WERI-Rb-1 (cell line): ENCODE results near the gene GCN1.

ENCODE experiments used
- DNase-seq: peaks from one replicate; pipeline ENCODE4 v3.0.0-alpha.2; 2020
- H3K27ac ChIP-seq: fragments of 250-450 bp; sonication (Bioruptor Pico); 2 replicates; pipeline ENCODE4 v1.5.1; 2020; ENCODE audit warnings: mild to moderate bottlenecking, moderate library complexity
- H3K27me3 ChIP-seq: fragments of 250-450 bp; sonication (Bioruptor Pico); 2 replicates; pipeline ENCODE4 v1.5.1; 2021; ENCODE audit warnings: mild to moderate bottlenecking, low read depth, moderate library complexity; ENCODE audit not compliant: insufficient read depth, severe bottlenecking
- H3K36me3 ChIP-seq: fragments of 250-450 bp; sonication (Bioruptor Pico); 2 replicates; pipeline ENCODE4 v1.5.1; 2020; ENCODE audit warnings: mild to moderate bottlenecking, moderate library complexity
- H3K4me3 ChIP-seq: 2 replicates; pipeline ENCODE4 v1.5.1; 2011; ENCODE audit warnings: low read depth, mild to moderate bottlenecking, control low read depth, low read length
- H3K9me3 ChIP-seq: fragments of 250-450 bp; sonication (Bioruptor Pico); 2 replicates; pipeline ENCODE4 v1.5.1; 2021; ENCODE audit warnings: mild to moderate bottlenecking, moderate library complexity; ENCODE audit not compliant: severe bottlenecking
- CTCF ChIP-seq: IDR thresholded peaks from 2 replicates; pipeline ENCODE4 v1.5.1; 2011; ENCODE audit warnings: low read depth, mild to moderate bottlenecking, control low read depth, inconsistent platforms, low read length

The GCN1 gene

GRCh38 chr12:120161852-120162251 is 32.7 kb downstream of the GCN1 start:
- H3K9me3 ChIP-seq, result no peaks in the 10 kb centered on the region
- H3K27me3 ChIP-seq, result no peaks in the 10 kb centered on the region
- DNase-seq, result no peak
- no peak overlapping the region for H3K4me3 ChIP-seq
- peaks cover 87% of the 10 kb centered on the region for H3K36me3 ChIP-seq
- no peak overlapping the region for H3K27ac ChIP-seq
- no peak for TF ChIP-seq CTCF

GRCh38 chr12:120159509-120160237 is 34.8 kb downstream of the GCN1 start:
- Histone ChIP-seq H3K36me3 (peaks cover 97% of the 10 kb centered on the region), H3K27me3 (no peaks in the 10 kb centered on the region)
- TF ChIP-seq CTCF, result no peak

GRCh38 chr12:120158351-120158750 is 36.2 kb downstream of the GCN1 start:
- Histone ChIP-seq H3K27ac (no peak overlapping the region), H3K36me3 (peaks cover 97% of the 10 kb centered on the region), H3K27me3 (no peaks in the 10 kb centered on the region), H3K9me3 (no peaks in the 10 kb centered on the region), H3K4me3 (no peak overlapping the region)
- DNase-seq, result no peak
- no peak for TF ChIP-seq CTCF

More at GRCh38 chr12:120159509-120160237, 34.8 kb downstream of the GCN1 start:
- Histone ChIP-seq H3K9me3 (no peaks in the 10 kb centered on the region), H3K4me3 (no peak overlapping the region), H3K27ac (no peak overlapping the region)
- DNase-seq, result no peak

- no peak for DNase-seq
- H3K9me3 ChIP-seq, result no peaks in the 10 kb centered on the region
- peaks cover 97% of the 10 kb centered on the region for H3K36me3 ChIP-seq
- no peaks in the 10 kb centered on the region for H3K27me3 ChIP-seq
- no peak overlapping the region for H3K4me3 ChIP-seq
- no peak for TF ChIP-seq CTCF
- H3K27ac ChIP-seq, result no peak overlapping the region
Observed at GRCh38 chr12:120157678-120158077, 36.8 kb downstream of the GCN1 start.

GRCh38 chr12:120156315-120157259 is 37.9 kb downstream of the GCN1 start:
- DNase-seq, result no peak
- Histone ChIP-seq H3K36me3 (peaks cover 91% of the 10 kb centered on the region), H3K27ac (no peak overlapping the region), H3K4me3 (no peak overlapping the region), H3K27me3 (no peaks in the 10 kb centered on the region), H3K9me3 (no peaks in the 10 kb centered on the region)
- no peak for TF ChIP-seq CTCF
